Lower lobe of right lung (tissue), 2 donors: ENCODE measurements around the gene PHKG2. TPM values are rescaled to one million over a fixed set of nuclear protein-coding genes. Genes with fewer than 3 reads are reported as not detected.
A peak's percentile ranks its signal among the peaks of the same experiment; 100 is the strongest.

Experiments
- ATAC-seq, 2 donors: fragments of 200-7000 bp; cut with Tn5 transposase; one replicate each; pipeline ENCODE4 v1.9.1; 2020 to 2022; ENCODE audit warnings: mild to moderate bottlenecking in 2 of 2, moderate library complexity in 2 of 2
- DNase-seq: peaks from one replicate; pipeline ENCODE4 v3.0.0-alpha.2; 2020
- H3K27ac ChIP-seq: fragments of 200-600 bp; one replicate; pipeline ENCODE4 v1.8.0; 2022
- H3K27me3 ChIP-seq: fragments of 200-600 bp; one replicate; pipeline ENCODE4 v1.8.0; 2022; ENCODE audit warnings: low read depth
- H3K36me3 ChIP-seq: fragments of 200-600 bp; one replicate; pipeline ENCODE4 v1.8.0; 2022; ENCODE audit warnings: mild to moderate bottlenecking
- H3K4me1 ChIP-seq: fragments of 200-600 bp; one replicate; pipeline ENCODE4 v1.8.0; 2022
- H3K4me3 ChIP-seq: fragments of 200-600 bp; one replicate; pipeline ENCODE4 v1.8.0; 2022; ENCODE audit warnings: mild to moderate bottlenecking
- H3K9me3 ChIP-seq: fragments of 200-600 bp; one replicate; pipeline ENCODE4 v1.8.0; 2022
- CTCF ChIP-seq: fragments of 200-600 bp; IDR thresholded peaks from one replicate; pipeline ENCODE4 v1.8.0; 2022; ENCODE audit warnings: antibody characterized with exemption, mild to moderate bottlenecking
- intact Hi-C: fragments of 100-400 bp; cut with DNase I; formaldehyde crosslinking; loops from one replicate; pipeline ENCODE4 v1.11.0; 2022
- total RNA-seq: library from RNA; stranded (reverse); fragmentation: NEBNext Ultra II Directional; extraction: Animal tissue kit (Norgen Biotek cat#: 25700); gene quantifications from one replicate; pipeline ENCODE4 v1.2.1, GENCODE V29; 2021
- donor health status: DM: no; HTN: yes; CAD: no; lungs with severe emphysema.

PHKG2 gene
- total RNA-seq, 1 donor from 2014 or later, result 25.5 TPM

- intact Hi-C loops, result no loop called here
- TF ChIP-seq CTCF, result no peak
- ATAC-seq (peak; percentile 2 to 7), DNase-seq (no peak)
- no peaks in the 10 kb centered on the region for H3K27me3 ChIP-seq
- H3K36me3 ChIP-seq, result peaks cover 50% of the 10 kb centered on the region
- peaks cover 19% of the 10 kb centered on the region for H3K4me1 ChIP-seq
- peak overlapping the region; percentile 88 for H3K27ac ChIP-seq
- H3K9me3 ChIP-seq, result no peaks in the 10 kb centered on the region
- H3K4me3 ChIP-seq, result peak overlapping the region; percentile 85
Measured at GRCh38 chr16:30774367-30775130, 26.3 kb downstream of the PHKG2 start.

GRCh38 chr16:30775131-30775391, 26.8 kb downstream of the PHKG2 start:
- Histone ChIP-seq H3K27ac (peak overlapping the region; percentile 88), H3K4me3 (peak overlapping the region; percentile 85), H3K27me3 (no peaks in the 10 kb centered on the region), H3K9me3 (no peaks in the 10 kb centered on the region), H3K4me1 (peaks cover 19% of the 10 kb centered on the region), H3K36me3 (peaks cover 45% of the 10 kb centered on the region)
- no peak for DNase-seq
- intact Hi-C loops, result no loop called here
- TF ChIP-seq CTCF, result no peak
- ATAC-seq, result no peak

GRCh38 chr16:30775392-30776188, 27.4 kb downstream of the PHKG2 start:
- H3K4me1 ChIP-seq, result peaks cover 19% of the 10 kb centered on the region
- DNase-seq, result peak; percentile 88
- H3K27me3 ChIP-seq, result no peaks in the 10 kb centered on the region
- TF ChIP-seq CTCF, result no peak
- H3K4me3 ChIP-seq, result peak overlapping the region; percentile 85
- peaks cover 43% of the 10 kb centered on the region for H3K36me3 ChIP-seq
- intact Hi-C loops, result no loop called here
- peak; percentile 91 to 93 for ATAC-seq
- H3K27ac ChIP-seq, result peak overlapping the region; percentile 88
- H3K9me3 ChIP-seq, result no peaks in the 10 kb centered on the region

GRCh38 chr16:30777591-30778297, 29.5 kb downstream of the PHKG2 start:
- Histone ChIP-seq H3K4me3 (no peak overlapping the region), H3K4me1 (peaks cover 19% of the 10 kb centered on the region), H3K36me3 (peaks cover 43% of the 10 kb centered on the region), H3K27me3 (no peaks in the 10 kb centered on the region), H3K9me3 (no peaks in the 10 kb centered on the region), H3K27ac (no peak overlapping the region)
- TF ChIP-seq CTCF, result no peak
- intact Hi-C loops, result no loop called here
- DNase-seq (no peak), ATAC-seq (no peak)

GRCh38 chr16:30778549-30779244, 30.5 kb downstream of the PHKG2 start:
- Histone ChIP-seq H3K4me3 (no peak overlapping the region), H3K4me1 (peaks cover 19% of the 10 kb centered on the region), H3K27me3 (no peaks in the 10 kb centered on the region), H3K27ac (no peak overlapping the region), H3K9me3 (no peaks in the 10 kb centered on the region), H3K36me3 (peaks cover 43% of the 10 kb centered on the region)
- no peak for DNase-seq
- intact Hi-C loops, result no loop called here
- TF ChIP-seq CTCF, result no peak
- no peak for ATAC-seq
